ENCODE data around the gene RAD23B.
A peak's percentile ranks its signal among the peaks of the same experiment; 100 is the strongest.

Gene RAD23B

DNA sequence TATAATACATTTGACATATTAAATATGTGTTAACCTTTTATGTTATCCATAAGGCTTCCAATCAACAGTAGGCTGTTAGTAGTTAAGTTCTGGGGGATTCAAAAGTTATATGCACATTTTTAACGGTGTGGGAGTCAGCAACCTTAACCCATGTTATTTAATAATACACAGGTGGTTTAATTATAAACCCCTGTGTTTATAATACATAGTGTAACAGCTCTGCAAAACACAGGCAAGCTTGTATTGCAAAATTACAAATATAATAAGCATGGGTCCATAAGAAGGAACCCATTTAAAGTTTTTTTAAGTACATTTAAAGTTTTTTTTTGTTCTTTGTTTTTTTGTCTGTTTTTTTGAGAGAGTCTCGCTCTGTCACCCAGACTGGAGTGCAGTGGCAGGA, 14.5 kb upstream of the RAD23B start:
- no peak for DNase-seq (ENCODE audit: low read depth in 3 of 3)

DNA sequence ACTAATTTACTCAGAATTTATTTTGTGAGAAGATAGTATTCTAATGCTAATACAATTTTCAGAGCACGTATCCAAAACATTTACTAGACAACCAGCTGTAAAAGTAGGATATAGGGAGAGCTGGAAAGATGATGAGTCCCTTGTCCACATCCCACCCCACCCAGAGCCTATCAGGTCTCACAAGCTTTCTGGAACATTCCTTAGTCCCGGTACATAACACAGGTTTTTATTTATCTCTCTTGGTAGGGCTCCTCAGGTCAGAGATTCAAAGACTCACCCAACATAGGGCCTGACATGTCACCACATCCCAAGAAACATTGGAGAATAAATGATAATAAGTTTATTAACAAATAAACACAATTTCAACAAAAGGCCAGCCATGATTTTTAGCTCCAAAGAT, 13.8 kb upstream of the RAD23B start:
- no peak for DNase-seq (ENCODE audit: low read depth in 3 of 3)

DNA sequence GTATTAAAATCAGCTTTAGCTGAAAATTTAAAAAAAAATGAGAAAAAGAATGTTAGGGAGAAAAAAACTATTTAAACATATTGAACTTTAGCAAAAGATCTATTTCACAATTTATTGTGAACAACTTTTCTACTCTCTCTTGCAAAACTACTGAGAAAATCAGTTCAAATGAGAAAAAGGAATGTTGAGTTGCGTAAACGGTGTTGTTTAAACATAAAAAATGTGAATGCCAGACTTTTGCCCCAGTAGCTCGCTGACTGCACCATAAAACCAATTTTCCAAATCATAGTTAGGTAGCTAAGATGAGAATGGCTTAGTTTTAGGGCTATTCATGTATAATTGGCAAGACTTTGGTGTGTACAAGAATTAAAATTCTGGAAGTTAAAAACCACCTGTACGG, 13.4 kb upstream of the RAD23B start:
- DNase-seq (ENCODE audit: low read depth in 3 of 3): no peak

DNA sequence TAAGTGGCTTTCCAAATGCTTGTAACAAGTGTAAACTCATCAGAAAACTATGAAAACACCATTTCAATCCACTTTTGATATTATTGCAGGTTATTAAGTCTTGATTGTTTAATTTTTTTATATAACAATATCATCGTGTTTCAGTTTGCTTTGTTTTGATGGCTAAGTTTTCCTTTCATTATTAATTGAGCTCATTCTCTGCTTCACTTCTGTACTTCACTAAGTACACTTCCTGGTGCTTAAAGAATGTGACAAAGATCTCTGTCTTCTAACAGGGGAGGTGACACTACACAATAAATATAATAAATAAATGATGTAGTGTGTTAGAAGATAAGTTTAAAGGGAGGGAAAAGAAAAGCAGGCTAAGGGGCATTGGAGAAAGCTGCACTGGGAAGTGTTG, 13.0 kb upstream of the RAD23B start:
- no peak for DNase-seq (ENCODE audit: low read depth in 3 of 3)

DNA sequence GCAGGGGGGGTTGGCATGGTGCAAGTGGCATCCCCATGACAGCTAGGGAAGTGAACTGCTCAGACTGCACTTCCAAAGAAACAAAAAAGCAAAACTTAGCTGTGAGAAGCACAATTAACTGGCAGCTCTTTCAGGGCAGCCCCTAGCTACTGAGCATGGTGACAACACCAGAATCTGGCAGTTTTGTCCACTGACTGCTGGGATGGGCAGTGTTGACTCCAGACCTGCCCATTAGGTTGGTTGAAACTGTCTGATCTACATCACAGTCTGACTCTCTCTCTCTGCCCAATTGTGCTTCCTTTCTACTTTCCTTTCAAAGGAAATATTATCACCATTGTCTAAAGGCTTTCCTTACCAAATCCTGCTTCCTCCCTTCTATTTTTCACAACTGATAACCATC, 12.5 kb upstream of the RAD23B start:
- no peak for DNase-seq (ENCODE audit: low read depth in 3 of 3)

DNA sequence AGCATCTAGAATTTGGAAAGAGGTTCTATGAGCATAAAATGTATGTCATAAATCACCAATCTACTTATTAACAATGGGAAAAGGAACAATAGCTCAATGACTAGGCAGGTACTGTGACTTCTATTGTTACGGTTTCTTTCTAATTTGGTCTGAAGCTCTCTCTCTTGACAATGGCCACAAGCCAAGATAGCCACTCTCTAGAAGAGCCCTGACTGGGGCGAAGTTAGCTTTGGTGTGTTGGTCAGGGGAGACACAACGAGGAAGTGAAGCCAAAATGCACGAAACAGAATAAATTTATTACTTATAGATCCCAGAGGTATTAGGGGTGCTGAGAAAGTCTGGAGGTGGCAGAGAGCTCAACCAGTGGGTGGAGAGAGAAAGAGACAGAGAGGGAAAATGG, 9.4 kb upstream of the RAD23B start:
- DNase-seq (ENCODE audit: low read depth in 3 of 3): no peak

DNA sequence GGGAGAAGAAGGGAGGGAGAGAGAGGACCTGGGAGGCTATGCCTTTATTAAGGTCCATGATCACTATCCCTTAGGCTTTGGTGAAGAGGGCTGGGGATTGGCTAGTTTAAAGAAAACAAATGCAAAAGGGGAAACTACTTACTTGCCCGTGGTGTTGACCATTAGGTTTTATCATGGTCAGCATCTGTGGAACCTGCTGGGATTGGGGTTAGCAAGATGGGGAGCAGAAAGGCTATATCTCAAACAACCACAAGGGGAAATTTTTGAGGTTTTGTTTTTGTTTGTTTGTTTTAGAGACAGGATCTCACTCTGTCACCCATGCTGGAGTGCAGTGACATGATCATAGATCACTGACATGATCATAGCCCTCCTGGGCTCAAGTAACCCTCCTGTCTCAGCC, 9.0 kb upstream of the RAD23B start:
- DNase-seq (ENCODE audit: low read depth in 3 of 3): no peak

DNA sequence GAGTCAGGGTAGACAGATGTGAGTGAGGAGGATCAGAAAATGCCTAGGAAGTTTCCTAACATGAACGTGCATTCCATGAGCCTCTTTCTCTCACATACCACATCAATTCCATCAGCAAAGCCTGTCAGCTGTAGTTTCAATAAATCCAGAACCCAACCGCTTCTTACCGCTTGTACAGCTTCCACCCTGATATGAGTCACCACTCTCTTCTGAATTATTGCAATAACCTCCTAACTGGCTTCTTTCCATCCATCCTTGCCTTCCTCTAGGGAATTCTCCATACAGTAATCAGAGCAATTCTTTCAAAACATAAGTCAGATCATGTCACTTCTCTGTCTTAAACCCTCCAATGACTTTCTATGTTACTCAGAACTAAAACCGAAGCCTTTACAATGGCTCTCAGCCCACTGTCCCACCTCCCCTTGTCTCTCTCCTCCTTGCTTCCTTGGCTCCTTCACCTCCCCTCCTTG, 8.1 kb upstream of the RAD23B start:
- DNase-seq (ENCODE audit: low read depth in 3 of 3): no peak

DNA sequence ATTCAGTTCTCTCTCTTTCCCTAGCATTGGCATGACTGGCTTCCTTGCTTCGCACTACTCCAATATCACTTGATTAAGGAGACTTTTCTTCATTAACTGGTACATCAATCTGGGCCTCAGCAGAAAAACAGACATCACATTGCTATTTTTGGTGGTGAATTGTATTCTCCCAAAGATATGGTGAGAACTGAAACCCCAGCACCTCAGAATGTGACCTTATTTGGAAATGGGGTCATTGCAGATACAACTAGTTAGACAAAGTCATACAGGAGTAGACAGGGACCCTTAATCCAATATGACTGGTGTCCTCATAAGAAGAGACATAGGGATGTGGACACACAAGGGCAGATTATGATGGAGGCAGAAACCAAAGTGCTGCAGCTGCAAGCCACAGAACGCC, 7.5 kb upstream of the RAD23B start:
- DNase-seq (ENCODE audit: low read depth in 3 of 3): no peak

DNA sequence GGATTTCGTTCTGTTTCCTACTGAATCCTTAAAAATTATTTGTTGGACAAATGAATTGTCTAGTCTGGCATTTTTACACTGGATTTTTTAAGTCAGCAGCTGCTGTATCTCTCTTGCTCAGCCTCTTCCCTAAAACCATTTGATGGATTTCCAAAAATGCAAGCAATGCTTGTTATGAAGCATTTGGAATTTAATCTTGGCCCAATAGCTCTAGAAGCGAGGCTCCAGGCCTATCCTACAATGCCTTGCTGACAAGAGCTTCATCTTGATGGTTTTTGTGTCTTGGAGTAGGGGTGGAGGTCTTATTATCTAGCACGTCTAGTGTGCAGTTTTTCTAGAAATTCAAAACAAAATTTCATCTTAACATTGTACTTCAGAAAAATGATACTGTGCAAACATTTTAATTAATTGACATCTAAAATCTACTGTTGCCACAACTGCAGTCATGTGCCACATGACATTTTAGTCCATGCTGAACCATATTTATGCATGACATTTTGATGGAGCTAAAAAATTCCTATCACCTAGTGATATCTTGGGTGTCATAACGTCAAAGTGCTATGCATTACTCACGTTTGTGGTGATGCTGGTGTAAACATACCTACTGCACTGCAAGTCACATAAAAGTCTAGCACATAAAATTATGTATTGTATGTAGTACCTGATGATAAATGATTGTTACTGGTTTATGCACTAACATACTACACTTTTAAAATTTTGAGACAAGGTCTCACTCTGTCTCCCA, 5.9 kb upstream of the RAD23B start:
- no peak for DNase-seq (ENCODE audit: low read depth in 3 of 3)

DNA sequence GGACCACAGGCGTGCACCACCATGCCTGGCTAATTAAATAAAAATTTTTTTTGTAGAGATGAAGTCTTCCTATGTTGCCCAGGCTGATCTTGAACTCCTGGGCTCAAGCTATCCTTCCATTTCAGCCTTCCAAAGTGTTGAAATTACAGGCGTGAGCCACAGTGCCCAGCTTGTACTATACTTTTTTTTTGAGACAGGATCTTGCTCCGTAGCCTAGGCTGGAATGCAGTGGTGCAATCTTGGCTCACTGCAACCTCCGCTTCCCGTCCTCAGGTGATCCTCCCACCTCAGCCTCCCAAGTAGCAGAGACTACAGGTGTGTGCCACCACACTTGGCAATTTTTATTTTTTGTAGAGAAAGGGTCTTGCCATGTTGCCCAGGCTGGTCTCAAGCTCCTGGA, 5.3 kb upstream of the RAD23B start:
- no peak for DNase-seq (ENCODE audit: low read depth in 3 of 3)

DNA sequence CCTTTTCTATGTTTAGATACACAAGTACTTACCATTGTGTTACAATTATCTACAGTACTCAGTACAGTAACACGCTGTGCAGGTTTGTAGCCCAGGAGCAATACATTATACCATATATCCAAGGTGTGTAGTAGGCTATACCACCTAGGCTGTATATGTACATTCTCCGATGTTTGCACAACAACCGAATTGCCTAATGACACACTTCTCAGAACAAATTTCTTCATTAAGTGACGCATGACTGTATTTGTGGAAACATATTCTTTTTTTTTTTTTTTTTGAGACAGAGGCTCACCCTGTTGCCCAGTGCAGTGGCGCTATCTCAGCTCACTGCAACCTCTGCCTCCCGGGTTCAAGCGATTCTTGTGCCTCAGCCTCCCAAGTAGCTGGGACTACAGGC, 4.0 kb upstream of the RAD23B start:
- DNase-seq (ENCODE audit: low read depth in 3 of 3): no peak

DNA sequence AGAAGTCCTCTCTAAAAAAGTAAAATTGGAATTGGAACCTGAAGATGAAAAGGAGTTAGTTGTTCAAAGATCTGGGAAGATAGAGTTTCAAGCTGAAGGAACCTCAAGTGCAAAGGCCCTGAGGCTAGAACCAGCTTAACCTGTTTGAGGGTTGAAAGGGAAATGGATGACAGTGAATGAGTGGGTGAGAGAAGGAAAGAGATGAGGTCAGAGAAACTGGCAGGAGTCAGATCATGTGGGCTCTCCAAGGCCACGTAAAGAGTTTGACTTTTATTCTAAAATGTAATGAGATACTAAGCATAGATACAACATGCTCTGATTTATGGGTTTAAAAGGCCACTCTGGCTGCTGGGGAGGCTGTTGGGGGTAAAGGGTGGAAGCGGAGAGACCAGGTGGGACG, 2.5 kb upstream of the RAD23B start:
- no peak for DNase-seq (ENCODE audit: low read depth in 3 of 3)

DNA sequence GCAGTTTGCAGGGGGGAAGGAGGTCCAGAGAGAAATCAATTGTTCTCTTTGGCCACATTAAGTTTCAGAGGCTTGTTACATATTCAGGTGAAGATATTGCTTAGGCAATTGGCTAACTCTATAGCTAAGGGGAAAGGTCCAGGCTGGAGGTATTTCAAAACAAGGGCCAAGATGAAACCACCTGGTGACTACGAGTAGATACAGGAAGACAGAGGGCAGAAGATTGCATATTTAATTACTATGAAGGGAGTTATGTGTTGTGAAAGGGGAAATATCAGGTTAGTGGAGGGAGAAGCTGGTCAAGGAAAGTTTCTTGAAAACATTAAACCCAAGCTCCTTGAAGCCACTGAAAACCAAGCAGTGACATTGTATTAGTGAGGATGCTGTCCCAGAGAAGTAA, 1.9 kb upstream of the RAD23B start:
- DNase-seq (ENCODE audit: low read depth in 3 of 3): no peak

DNA sequence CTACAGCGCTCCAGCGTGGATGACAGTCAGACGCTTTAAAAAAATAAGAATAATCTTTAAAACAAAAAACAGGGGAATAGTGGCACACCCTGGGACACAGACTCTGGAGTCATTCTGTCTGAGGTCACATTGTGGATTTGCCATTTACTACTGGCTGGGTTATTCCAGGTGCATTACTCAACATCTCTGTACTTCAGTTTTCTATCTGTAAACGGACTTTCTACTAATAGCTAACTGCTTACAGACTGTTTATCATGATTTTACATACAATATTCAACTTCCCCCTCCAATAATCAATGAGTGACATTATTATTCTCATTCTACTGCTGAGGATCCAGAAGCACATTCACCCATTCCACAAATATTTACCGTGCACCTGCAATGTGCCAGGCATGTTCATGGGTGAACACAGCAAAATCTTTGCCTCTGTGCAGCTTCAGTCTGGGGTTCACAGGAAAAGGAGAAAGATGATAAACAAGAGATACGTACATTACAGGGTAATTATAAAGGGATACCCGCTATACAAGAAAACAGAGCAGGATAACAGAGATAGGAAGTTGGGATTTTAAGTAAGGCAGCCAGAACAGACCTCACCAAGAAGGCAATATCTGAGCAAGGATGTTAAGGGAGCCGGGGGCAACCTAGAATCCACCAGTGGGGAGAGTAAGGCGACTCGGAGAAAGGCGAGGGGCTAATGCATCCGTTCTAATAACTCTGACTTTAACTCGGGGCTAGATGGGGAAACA, 984 bp upstream of the RAD23B start:
- DNase-seq (ENCODE audit: low read depth in 3 of 3): peak in 2 of 3 experiments; percentile 1 to 8

DNA sequence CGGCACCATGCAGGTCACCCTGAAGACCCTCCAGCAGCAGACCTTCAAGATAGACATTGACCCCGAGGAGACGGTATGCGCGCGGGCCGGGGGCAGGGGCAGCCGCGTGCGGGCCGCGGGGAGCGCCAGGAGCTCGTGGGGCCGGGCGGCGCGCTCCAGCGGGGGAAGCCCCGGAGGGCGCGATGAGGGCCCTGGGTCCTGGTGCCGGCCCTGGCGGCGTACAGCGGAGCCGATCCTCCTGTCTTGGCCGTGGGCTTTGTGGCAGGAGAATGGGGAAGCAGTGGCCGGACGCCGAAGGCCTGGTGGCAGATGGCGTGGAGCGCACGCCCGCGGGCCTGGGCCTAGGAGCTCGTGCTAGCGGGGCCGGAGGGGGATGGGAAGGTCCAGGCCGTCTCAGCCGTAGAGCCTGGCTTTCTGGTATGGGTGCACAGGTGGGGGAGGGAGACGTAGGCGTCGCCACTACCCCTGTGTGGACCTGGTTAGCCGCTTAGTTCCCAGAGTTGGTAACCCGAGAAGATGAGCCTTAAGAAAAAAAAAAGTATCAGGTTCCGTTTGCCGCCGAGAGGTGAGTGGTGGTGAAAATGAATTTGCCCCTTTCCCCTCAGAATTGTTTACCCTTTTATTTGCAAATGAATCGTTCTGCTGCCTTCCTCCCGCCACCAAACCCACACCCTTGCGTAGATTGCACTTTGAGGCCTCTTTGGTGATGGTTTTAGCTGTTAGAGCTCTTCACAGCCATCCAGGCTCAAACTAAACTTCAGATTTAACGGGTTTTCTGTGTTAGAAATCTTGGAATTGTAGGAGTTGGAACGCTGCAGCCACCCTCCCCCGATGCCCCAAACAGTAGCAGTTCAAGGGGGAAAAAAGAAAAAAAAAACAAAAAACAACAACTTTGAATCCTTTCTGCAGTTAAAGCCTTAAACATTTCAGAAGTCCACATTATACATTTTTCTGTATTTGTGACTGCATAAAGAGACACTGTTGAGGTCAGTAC, 841 bp downstream of the RAD23B start:
- peak; percentile 27 to 46 (median 28) for DNase-seq (ENCODE audit: low read depth in 3 of 3)

DNA sequence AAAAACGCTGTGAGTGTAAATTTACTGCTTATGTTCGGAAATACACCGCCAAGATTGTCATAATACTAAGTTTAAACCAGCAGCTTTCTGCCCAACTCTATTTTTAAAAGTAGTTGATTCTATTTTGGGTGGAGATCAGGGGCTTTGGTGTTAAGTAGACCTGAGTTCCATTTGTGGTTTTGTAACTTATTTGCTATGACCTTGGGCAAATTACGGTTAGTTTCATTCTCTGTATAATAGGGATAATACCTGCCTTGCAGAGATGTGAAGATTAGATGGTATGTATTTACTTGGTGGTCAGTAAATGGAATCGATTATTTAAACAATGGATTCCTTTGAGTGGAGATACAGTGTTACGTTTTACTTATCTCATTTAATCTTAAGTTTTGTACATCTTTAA, 1.6 kb downstream of the RAD23B start:
- no peak for DNase-seq (ENCODE audit: low read depth in 3 of 3)

DNA sequence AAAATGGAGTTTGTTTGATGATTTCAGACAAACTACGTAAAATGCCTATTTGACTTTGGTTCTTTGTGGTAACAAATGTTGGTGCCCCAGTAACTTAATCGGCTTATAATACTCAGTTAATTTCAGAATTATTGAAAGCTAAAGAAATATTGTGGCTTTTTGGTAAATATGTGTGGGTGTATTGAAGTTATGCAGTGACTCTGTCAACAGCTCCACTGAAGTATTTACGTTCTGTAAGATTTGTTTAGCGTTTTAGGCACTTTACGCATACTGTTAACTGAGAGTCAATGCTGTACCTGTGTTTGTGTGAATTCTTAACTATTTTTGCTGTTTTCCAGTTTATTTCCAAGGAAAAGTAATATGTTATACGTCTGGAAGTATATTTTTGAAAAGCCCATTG, 2.2 kb downstream of the RAD23B start:
- no peak for DNase-seq (ENCODE audit: low read depth in 3 of 3)

DNA sequence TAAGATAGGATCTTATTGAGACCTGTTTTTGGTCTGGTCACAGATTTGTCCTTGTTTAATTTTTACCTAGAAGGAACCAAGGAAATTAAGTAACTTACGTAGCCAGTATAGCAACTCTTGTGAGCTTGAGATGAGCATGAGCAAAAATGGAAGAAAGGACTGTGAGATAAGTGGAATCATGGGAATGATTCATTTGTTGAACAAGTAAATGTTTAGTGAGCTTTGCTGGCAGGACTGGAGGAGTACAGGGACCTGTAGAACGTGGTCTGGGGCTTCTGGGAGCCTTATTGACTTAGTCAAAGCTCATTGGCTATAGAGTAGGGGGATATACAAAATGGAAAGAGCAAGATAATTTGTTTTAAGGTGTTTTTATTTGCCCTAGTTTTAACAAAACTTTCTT, 3.0 kb downstream of the RAD23B start:
- no peak for DNase-seq (ENCODE audit: low read depth in 3 of 3)

DNA sequence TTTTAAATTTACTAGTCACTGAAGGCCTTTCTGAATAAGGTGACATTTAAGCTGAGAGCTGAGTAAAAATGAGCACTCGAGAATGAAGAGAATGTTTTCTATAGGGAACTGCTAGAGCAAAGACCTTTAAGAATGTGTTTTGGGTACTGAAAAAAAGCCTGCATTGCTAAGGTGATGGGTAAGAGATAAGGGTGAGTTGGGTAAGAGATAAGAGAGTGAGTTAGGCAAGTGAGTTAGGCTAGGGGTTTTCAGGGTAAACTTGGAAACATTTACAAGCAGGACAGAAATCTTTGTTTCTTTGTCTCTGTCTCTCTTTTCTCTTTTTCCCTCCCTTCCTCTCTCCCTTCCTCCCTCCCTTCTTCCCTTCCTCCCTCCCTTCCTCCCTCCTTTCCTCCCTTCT, 5.6 kb downstream of the RAD23B start:
- no peak for DNase-seq (ENCODE audit: low read depth in 3 of 3)

DNA sequence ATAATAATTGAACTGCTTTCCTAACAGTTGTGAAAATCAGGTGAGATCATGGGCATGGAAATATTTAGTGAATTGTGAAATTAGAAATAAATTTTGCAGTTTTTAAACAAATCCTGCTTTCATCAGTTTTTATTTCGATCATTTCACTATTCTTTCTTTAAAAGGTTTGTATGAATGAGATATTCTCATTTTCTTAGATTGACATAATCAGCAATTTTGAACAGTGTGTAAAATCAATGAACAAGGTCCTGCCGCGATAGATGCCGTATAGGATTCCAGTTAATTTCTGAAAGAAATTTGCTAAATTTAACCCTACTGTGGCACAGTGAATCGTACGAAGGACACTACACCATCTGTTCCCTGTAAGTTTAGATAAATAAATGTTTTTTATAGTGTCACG, 7.5 kb downstream of the RAD23B start:
- no peak for DNase-seq (ENCODE audit: low read depth in 3 of 3)

DNA sequence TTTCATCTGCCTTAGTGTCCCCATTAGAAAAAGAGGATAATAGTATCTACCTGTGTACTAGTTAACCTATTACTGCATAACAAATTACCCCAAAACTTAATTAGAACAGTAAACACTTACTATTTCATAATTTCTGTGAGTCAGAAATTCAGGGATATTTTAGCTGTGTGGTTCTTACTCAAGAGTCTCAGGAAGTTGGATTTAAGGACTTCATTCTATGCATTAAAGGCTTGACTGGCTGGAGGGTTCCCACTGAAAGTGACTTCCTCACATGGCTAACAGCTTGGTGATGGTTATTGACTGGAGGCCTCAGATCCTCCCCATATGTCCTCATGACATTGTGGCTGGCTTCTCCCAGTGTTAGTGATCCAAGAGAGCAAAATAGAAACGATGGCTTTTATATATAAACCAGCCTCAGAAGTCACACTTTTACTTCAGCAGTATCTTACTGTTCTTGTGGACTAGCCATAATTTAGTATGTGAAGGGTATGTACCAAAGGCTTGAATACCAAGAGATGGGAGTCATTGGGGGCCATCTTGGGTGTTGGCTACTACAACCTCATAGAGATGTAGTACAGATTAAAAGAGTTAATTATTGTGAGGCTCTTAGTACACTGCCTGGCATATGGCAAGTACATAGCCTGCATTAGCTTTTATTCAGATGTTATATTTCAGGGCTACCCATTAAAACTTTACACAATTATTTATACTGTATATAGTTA, 9.9 kb downstream of the RAD23B start:
- DNase-seq (ENCODE audit: low read depth in 3 of 3): no peak
